T-helper 1 cell (primary cell): Measurements from ENCODE around the gene ANKRD42.
"Not testable (repeated sequence)": the region's sequence is repeated elsewhere in the genome, so short reads cannot be mapped to it uniquely, and the experiment has no call there.

Source experiments
- DNase-seq, 5 donors: peaks; one replicate each; pipeline ENCODE4 v3.0.0-alpha.2; 2012 to 2020

ANKRD42 gene

DNA sequence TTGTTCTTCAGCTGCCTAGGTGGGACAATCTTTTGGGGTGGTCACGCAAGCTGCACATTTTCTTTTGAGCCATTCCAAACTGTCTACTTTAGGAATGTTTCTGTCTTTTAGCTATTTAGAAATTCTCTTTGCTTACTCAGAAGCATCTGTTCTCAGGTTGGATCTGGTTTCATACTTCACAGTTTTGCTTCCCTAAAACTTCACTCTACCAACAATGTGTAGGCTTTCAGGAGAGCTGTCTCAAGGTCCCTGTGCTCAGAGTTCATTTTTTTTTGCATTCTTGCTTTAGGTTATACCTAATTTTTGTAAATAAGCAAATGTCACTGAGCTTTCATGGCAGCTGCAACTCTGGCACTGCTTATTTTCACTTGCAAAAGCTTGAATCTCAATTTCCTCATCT, 55.9 kb downstream of the ANKRD42 start:
- DNase-seq: no peak

DNA sequence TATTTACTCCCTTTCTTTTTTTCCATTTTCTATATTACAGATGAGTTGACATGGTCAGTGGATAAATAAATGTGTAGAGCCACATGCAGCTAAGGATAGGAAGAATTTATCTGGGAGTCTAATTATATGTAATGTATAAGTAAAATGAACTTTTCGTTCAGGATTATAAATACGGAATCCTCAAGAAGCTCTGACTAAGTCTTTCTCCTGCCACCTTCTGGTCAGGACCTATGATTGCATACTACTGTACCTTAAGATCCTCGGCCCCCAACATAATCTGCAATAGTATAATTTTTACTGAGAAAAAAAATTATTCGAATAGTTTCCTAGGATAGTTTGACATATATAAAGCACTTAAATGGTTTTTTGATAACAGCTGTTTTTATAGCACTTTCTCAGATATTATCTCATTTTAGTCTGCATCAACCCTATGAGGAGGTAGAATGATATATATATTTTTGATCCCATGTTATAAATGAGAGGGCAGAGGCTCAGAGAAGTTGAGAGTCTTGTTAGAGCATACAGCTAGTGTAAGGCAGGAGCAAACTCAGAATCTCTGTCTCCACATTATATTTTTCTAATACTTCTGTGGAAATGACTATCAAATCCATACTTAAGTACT, 56.6 kb downstream of the ANKRD42 start:
- DNase-seq: peak in 2 of 5 donors; percentile 6 to 27

DNA sequence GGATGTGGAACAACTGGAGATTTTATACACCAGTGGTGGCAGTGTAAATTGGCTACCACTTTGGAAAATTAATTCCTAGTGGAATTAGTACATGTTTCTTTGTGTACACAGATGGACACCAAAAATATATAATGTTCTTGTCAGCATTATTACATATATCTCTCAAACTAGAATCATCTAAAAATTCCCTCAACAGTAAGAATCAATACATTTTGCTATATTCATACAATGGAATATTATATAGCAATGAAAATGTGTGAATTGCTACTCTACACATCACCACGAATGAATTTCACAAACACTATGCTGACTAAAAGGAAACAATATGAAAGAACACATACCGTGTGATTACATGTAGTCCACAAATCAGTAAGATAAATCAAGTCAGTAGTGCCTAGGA, 58.8 kb downstream of the ANKRD42 start:
- DNase-seq: no peak

DNA sequence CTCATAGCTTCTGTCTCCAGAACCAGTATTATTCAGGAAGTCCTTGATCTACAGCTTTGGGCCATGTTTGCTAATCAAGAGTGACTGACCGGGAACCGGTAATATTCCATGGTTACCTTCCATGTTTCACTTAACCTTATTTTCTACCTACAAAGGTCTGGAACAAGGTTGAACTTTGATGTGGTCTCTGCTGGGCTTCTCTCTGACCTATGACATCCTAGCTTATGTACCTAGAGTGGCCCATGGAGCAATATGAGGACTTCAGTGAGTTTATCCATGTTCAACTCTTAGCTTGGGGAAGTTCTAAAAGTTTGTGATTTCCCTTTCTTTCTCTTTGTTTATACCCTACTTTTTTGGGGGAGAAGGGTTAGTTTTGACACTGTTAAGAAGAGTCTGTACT, 59.4 kb downstream of the ANKRD42 start:
- DNase-seq: no peak

DNA sequence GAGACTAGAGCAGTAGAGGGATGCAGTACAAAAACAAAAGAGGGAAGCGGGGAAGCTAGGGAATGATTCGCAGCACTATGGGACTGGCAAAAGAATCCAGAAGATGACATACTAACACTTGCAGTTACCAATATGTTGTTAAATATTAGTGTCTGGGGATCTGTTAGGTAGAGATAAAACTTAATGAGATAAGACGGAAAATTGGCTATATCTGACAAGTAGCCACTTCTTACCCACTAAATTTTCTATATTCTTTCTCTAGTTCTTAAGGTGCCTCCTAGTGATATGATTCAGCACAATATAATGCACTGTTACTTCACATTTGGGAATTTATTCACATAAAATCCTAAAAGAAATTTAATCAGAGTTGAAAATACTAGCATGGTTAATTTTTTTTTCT, 61.9 kb downstream of the ANKRD42 start:
- no peak for DNase-seq

DNA sequence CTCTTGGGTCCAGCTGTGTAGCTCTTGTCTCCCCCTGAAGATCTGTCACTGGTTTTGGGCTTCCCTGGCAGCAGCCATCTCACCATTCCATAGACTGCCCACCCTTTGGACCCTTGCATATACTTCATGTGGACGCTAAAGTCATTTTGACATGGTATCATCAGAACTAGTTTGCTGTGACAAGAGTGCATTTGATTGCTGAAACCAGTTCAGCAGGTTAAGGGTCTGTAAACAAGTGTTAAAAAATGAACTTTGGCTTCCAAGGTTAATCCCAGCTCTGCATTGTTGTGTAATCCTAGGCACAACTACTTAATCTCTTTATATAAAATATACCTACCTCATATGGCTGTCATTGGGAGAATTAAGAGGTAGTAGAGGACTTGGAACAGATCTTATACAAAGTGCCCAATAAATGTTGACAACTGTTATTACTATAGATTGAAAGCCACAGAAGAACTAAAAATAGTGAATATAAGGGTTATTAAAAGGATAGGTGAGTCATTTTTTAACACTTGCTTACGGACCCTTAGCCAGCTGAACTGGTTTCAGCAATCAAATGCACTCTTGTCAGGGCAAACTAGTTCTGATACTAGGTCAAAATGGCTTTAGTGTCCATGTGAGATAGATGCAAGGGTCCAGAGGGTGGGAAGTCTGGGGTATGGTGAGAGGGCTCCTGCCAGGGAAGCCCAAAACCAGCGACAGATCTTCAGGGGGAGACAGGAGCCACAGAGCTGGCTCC, 63.3 kb downstream of the ANKRD42 start:
- DNase-seq: no peak

DNA sequence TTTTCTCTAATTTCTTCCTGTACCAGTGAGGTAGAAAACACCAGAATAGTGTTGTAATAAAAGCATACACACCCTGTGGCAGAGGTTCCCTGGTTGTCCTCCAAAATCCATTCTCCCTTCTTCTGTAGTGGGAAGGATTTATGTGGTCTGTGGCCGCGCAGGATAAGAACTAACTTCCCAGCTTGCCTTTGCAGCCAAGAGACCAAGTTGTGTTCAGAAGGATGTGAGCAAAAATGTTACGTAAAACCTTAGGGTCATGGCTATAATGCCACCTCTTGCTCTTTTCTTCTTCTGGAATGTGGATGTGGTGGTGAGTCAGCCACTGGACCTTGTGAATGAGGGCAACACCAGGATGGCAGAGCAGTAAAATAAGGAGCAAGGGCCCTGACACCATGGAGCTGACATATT, 64.3 kb downstream of the ANKRD42 start:
- DNase-seq: no peak

DNA sequence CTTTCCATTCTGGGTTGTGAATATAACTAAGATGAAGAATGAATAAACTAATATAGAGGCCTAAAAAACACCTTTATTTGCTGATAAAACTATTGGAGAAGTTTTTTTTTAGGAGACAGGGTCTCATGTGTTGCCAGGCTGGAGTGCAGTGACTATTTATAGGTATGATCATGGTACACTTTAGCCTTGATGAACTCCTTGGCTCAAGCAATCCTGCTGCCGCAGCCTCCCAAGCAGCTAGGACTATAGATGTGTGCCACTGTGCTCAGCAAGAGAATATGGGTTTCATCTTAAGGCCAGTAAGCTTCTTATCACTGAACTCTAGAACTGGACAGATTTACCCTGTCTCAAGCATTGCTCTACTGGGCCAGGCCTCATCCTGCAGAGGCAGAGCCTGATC, 66.0 kb downstream of the ANKRD42 start:
- no peak for DNase-seq

DNA sequence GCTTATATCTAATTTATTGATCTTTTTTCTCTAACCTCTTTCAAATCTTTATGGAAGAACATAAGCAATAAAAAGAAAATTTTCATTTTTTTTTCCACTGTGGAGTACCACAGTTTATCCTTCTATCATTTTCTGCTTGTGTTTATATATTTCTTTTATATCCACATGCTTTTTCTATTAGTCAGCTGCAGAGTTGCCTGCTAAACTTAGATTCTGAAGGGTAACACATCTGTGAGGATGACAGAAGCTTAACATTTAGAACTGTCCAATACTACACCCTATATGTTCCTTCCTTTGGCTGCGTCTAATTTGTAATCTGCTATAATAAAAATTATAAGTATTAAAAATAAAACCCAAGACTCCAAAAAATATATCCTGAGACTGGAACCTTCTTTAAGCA, 71.8 kb downstream of the ANKRD42 start:
- no peak for DNase-seq

DNA sequence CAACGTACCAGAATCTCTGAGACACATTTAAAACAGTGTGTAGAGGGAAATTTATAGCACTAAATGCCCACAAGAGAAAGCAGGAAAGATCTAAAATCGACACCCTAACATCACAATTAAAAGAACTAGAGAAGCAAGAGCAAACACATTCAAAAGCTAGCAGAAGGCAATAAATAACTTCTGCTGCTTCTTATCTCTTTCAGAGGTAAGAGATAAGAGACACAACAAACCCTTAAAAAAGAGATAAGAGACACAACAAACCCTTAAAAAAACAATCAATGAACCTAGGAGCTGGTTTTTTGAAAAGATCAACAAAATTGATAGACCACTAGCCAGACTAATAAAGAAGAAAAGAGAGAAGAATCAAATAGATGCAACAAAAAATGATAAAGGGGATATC, 75.6 kb downstream of the ANKRD42 start:
- DNase-seq: not testable (repeated sequence)

DNA sequence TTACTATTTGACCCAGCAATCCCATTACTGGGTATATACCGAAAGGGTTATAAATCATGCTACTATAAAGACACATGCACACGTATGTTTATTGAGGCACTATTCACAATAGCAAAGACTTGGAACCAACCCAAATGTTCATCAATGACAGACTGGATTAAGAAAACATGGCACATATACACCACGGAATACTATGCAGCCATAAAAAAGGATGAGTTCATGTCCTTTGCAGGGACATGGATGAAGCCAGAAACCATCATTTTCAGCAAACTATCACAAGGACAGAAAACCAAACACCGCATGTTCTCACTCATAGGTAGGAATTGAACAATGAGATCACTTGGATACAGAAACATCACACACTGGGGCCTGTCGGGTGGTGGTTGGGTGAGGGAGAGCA, 78.2 kb downstream of the ANKRD42 start:
- DNase-seq: not testable (repeated sequence)

DNA sequence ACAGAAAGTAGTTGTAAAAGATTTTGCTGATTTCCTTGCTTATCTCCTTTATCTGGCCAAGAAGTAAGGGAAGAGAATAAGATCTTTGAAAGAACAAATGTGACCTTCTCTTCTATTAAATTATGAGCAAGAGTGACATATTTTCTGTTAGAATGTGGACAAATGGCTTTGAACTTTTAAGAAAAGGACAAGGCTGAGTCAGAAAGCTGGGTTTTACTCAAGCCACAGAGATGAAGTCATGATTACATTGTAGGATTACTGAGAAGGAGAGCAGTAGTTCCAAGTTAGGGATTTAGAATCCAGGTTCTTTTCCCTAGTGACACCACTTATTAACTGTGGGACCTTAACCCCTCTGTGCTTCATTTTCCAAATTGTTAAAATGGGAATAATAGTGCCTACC, 79.1 kb downstream of the ANKRD42 start:
- no peak for DNase-seq

DNA sequence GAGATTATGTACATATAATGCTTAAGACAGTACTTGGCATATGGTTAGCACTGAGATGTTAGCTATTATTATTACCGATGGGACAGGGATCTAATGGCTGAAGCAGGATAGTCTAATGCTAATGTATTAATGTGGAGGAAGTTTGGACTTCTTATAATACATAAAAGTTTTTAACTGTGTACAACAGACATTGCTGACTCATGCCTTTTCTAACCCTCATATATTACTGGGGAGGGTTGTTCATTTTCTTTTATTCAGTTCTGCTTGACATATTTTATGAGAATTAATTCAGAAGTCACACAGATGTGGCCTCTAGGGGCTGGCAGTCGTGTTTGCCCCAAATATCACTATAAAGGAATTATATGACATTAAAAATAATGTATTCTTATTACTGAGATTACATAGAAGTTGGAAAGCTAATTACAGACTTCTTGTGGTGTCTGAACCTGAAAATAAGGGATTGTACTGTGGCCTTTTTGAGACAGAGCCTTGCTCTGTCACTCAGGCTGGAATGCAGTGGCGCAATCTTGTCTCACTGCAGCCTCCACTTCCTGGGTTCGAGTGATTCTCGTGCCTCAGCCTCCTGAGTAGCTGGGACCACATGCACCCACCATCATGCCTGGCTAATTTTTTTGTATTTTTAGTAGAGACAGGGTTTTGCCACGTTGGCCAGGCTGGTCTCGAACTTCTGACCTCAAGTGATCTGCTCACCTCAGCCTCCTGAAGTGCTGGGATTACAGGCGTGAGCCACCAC, 82.6 kb downstream of the ANKRD42 start:
- DNase-seq: no peak

DNA sequence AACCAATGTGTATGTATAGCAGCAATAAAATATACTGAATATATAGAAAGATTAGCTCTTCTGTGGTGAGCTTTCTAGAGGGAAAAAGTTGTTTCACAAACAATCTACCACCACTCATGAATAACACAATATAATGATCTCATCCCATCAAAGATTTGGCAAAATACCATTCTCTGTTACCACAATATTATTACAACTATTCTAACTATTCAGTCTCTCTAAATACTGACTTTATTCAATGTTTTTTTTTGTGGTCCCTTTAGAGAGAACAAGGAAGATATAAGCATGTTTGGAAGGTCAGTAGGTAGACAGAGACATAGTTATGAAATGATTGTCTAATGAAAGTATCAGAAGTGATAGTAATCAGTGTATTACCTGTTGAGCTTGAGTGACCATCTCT, 84.8 kb downstream of the ANKRD42 start:
- DNase-seq: no peak

DNA sequence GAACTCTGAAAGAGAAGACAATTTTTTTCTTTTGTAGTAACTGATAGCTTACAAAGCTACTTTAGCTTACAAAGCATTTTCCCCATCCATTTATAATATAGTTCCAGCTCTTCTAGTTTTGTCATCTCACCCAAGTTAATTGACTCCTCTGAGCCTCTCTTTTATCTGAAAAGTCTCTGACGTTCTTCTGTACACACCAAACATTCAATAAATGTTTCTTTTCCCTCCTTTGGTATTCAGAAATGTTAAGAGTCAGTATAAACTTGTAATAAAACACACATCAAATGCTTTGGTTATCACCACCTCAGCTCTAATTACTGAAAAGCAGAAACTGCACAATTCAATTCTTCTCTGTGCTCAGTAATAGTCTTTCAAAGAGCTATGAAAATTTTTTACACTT, 86.7 kb downstream of the ANKRD42 start:
- no peak for DNase-seq

DNA sequence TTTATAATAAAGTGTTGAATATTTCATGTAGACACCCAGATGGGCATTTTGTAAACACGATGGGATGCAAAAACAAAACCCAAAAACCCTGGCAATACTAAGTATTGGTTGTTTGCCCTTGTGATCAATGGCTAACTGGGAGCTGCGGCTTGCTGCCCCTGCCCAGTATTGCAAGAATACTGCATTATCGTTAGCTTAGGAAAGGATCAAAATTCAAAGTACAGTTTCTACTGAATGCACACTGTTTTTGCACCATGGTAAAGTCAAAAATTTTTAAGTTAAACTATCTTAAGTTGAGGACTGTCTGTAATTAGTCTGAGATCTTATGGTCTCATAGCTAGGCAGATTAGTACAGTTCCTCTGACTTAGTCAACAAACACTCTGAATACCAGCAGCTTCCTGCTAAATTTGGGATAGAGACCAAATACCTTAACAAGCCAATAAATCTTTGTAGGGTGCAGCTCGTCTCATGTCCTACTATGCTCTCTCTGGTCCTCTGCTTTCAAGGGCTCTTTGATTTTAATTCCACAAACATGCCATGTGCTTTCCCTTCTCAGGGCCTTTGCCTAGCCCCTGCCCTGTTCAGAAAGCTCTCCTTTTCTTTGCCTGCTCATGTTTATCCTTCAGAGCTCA, 88.7 kb downstream of the ANKRD42 start:
- no peak for DNase-seq

DNA sequence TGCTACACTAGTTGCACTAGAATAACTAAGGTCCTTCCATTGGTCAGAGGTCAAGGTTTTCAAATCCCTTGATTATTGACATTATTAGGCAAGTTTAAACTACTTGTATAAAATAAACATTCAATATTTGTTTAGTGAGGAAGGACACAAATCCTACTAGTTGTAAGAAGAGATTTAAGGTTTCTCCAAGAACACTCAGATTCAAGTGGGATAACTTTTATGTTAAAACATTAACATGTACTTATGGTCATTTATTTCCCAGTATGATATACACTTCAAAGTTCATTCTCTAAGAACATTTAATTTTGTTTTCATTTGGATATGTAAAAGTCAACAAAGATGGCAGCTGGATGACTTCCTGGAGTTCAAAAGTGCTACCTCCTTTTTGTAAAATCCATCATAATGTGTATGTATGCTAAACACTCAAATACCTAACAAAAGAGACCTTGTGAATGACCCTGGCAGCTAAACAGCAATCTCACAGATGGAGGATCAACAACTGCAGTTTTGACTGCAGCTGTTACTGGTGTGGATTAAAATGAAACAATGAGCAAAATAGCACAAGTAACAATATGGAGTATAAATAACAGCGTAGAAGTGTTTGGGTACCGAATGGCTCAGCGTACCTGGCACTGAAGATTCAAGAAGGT, 91.1 kb downstream of the ANKRD42 start:
- no peak for DNase-seq

DNA sequence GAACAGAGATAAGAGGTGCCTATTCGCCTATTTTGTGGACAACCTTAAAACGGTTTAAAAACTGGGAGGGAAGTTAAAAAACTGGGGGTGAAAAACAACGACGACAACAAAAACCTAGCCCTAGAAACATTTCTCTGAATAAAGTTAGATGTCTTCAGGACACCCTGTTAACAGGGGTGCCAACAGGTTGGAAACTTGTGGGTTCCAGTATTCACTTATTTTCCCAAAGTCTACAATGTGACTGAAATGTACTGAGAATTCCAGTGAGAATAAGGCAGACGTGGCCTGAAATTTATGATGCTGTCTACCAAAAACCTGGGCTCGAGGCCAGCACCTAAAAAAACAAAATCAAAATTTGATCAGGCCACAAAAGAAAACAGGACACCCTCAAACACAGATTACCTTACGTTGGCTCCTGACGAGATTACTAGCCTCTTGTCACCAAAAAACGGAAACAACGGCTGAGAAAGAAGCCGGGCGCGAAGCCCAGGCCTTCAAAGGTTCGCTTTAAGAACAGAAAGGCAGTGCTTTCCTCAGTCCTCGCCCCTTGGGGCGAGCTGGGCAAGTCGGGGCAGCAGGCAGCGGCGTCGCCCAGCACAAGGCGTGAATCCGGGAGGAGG, 91.7 kb downstream of the ANKRD42 start:
- DNase-seq: no peak

DNA sequence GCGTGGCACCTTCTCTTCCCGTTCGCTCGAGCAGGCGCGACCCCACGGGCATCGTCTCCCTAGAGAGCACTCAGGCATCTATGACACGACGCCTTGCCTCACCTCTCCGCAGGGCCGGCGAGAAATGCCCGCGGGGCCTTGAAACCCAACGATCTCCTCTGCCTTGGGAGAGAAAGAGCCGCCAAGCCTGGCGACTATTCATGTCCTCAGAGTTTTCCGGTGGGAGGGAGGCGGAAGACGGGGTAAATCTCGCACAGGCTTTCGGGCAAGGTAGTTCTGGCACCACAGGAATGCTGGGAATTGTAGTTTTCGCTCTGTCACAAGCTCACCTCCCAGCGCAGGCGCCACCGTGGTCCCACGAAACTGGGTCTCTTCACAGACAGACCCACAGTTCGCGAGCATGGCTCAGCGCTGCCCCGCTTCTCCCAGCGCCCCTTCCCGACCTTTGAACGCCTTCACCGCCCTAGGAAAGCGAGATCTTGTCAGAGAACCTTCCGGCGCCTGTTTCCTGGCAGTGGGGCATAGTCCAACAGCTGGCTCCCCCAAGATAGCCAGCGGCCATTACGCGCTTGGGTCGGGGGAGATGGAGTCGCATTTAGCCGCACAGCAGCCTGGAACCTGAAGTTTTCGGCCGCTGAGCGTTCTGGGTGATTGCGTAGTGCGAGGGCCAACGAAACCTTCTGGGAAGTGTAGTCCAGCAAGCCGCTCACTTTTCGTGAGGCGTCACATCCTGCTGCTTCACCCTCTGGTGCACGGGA, 92.4 kb downstream of the ANKRD42 start, which contains the start of gene CCDC90B:
TSS of gene CCDC90B (minus strand) at position 597 of the 758 bp plus-strand sequence. CDS start at position 202, 395 bp downstream.
- peak; percentile 84 to 97 (median 90) for DNase-seq

DNA sequence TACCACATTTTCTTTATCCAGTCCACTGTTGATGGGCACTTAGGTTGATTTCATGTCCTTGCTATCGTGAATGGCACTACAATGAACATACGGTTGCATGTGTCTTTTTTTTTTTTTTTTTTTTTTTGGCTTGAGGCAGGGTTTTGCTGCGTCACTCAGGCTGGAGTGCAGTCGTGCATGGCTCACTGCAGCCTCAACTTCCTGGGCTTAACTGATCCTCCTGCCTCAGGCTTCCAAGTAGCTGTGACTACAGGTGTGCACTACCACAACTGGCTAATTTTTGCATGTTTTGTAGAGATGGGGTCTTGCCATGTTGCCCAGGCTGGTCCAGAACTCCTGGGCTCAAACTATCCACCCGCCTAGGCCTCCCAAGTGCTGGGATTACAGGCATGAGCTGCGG, 94.1 kb downstream of the ANKRD42 start:
- no peak for DNase-seq

DNA sequence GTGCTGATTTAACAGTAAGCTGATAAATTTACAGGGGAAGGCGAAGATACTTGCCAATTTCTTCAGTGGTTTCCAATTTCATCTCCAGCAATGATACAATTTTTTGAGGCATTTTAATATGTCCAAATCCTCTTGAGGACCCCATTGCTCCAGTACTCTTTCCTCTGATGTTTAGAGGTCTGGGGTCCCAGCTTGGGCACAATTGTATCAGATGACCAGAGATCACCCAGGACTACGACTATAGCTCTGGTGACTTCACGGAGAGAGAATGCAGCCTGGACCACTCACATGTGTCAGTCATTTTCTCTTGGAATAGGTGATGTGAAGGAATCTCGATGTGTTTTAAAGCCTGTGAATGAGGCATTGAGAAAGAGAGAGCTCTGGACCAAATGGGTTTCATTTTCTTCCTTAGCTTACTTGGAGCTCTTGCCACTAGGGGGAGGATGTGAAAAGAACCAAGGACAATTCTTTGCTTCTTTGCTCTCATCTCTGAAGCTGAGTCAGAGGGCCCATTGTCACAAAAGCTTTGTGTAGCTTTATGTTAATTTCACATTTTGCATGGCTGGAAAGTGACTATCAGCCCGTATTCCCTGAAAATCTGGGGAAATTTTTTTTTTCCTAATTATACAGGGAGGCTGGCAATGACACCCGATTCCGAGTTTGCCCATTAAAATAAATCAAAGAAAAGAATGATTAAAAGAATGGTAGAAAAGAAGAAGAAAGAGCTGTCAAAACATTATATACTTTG, 99.4 kb downstream of the ANKRD42 start:
- DNase-seq: peak in 2 of 5 donors; percentile 8 to 50
